Frontal cortex (tissue), 4 donors: ENCODE measurements around the gene ACOT8. TPM values are rescaled to one million over a fixed set of nuclear protein-coding genes. Genes with fewer than 3 reads are reported as not detected.
"Not testable (repeated sequence)": the region's sequence is repeated elsewhere in the genome, so short reads cannot be mapped to it uniquely, and the experiment has no call there.

Experiments used
- DNase-seq, 2 donors: peaks; one replicate each; pipeline ENCODE4 v3.0.0; 2012; ENCODE audit warnings: low spot score in 2 of 2
- FAIRE-seq: peaks from 2 replicates; lab custom pipeline; 2012; peaks lifted over from hg19 to GRCh38; lab: Jason Lieb, UNC
- total RNA-seq: library from RNA; depleted of rRNA; stranded (reverse); fragments of >200 nt; gene quantifications from one replicate; pipeline ENCODE4 v1.2.3, GENCODE V29; 2014
- donor health status: control.
- donor health status: control.
- donor health status: control.

ACOT8 gene
- total RNA-seq, 1 donor from 2014 or later, result 32.6 TPM

DNA sequence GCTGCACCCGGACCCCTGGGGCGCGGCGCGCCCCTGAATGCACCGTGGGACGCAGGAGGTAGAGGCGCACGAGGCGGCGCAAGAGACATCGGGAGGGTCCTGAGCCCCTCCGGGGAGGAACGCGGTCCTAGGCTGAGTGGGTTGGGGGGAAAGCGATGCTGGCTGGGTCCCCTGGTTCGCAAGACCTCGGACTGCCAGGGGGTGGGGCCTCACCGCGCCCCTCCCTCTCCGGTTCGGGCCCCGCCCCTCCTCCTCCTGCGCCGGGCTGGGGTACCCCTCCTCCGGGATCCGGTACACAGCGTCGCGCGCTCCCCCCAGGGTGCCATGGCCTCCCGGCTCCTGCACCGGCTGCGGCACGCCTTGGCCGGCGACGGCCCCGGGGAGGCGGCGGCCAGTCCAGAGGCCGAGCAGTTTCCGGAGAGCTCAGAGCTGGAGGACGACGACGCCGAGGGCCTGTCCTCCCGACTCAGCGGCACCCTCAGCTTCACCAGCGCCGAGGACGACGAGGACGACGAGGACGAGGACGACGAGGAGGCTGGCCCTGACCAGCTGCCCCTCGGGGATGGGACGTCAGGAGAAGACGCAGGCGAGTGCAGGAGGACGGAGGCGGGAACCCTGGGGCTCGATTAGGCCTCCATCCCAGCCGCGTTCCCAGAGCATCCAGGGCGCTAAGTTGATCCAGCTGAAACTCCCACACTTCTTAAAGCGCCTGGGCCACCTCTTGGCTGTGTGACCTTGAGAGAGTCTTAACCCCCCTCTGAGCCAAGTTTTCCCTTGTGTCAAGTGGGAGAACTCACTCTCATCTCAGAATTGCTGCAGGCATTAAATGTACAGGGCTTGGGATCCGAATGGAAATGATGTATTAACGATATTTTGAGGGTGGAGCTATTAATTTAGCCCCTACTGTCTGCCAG, 23.1 kb downstream of the ACOT8 start:
- DNase-seq (peak; percentile 86 to 88), FAIRE-seq (no peak)

DNA sequence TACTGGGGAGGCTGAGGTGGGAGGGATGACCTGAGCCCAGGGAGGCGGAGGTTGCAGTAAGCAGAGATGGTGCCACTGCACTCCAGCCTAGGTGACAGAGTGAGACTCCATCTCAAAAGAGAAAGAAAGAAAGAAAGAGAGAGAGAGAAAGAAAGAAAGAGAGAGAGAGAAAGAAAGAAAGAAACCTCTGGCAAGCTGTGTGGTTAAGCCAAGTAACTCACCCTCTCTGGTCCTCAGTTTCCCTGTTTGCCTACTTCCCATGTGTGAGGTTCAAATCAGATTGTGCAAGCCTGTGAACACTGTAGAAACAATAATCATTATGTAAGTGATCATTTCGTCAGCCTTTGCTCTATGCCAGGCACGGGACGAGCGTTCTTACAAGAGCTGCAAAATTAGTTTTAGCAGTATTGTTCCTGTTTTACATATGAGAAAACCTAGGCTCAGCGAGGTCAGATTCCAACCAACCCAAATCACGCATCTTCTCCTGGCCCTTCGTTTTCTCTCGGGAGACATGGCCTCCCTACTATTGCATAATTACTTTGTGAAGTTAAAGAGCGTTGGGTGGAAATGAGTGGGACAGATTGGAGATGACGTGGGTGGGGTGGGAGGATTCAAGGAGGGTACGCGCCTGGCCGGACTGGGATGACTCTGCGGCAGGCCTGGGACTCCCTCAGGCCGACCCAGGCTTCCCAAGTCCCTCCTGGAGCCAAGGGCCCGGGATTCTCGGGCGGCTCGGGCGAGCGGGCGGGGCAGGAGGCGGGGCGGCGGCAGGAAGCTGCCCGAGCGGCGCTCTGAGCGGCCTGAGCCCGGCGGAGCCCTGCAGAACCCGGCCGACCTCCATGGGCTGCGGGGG, 23.9 kb downstream of the ACOT8 start, which contains the start of gene SNX21:
Gene SNX21, plus strand, starts transcription at position 770 of the 853 bp plus-strand sequence. CDS start 121 bp downstream, outside the sequence.
- DNase-seq (peak; percentile 70 to 73), FAIRE-seq (no peak)

DNA sequence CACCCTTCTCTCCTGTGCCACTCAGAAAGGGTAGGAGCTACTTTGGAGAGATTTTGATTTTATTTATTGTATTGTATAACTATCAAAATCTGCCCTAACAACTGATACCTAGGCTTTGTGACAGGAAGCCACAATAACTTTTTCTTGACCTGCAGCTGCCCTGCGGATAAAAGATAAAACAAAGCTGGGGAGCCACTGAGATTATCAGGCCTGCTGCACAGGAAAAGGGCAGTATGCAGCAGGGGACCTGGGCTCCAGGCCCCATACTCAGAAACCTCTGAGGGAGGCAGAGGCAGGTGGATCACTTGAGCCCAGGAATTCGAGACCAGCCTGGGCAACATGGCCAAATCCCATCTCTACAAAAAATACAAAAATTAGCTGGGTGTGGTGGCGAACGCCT, 24.6 kb downstream of the ACOT8 start:
- DNase-seq (no peak), FAIRE-seq (no peak)

DNA sequence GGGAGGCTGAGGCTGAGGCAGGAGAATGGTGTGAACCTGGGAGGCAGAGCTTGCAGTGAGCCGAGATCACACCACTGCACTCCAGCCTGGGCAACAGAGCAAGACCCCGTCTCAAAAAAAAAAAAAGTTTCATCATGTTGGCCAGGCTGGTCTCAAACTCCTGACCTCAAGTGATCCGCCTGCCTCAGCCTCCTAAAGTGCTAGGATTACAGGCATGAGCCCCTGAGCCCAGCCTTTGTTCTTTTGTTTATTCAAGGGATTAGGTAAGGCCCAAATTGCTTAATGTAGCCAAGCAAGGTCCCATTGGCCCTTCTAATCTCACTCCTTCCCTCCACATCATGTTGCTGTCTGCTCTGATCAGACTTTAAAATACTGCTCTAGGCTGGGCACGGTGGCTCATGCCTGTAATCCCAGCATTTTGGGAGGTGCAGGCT, 27.5 kb downstream of the ACOT8 start:
- not testable (repeated sequence) for DNase-seq, FAIRE-seq

DNA sequence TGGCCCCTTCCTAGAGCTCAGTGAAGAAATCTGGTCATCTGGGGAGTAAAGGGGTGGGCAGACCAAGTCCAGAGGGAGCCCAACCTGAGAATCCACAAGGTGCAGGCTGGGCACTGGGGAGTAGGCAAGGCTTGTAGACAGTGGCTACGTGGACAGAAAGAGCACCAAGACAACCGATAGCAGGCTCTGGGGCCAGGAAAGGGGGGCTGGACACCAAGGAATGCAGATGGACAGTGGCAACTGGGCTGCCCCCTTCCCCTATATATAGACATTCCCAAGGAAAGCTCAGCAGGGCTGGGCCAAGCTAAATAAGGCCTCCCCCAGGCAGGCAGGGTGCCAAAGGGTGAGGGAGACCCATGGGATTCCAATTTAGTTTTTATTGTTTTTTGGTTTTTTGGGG, 28.6 kb downstream of the ACOT8 start:
- FAIRE-seq (no peak), DNase-seq (no peak)

DNA sequence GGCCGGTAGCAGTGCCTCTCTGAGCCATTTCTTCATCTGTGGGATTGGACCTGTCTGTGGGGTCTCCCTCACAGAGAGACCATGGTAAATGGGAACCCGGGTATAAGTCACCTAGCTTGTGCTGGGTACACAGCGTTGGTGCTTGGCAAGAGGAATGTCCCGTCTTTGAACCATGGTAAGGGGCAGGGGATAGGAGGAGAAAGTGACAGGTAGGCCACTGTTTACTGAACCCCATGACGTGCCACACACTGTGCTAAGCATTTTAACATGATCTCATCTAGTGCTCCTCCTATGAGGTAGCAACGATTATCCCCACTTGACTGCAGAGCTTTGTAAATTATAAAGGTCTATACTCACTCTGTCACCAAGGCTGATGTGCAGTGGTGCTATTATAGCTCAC, 29.5 kb downstream of the ACOT8 start:
- FAIRE-seq (no peak), DNase-seq (no peak)

DNA sequence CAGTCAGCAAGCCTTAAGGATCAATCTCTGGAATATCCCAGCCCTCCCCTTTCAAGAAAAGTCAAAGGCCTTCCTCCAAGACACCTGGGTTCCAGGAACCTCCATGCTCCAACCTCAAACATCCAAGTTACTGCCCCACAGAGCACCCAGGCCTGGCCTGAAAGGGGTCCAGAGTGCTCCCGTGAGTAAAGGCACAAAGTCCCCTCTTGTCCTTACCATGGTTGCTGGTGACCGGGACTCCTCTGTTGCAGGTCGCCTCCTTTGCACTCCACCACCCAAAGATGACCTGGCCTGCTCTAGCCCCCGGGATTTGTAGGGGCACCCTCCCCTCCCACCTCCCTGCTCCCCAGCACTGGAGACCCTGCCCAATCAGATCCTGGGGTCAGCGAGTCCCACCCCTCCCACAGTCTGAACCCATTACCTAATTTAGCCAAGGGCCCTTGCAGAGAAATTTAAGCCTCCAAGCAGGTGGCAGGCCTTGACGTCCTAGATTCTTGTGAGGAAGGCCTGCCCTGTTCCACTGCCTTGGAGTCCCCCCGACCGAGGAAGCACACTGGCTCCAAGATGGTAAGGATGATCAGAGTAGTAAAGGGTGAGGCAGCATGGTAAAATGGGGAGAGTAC, 30.1 kb downstream of the ACOT8 start, which contains the start of gene TNNC2:
Gene TNNC2, minus strand, starts transcription at position 283 of the 623 bp plus-strand sequence. Its CDS starts 64 bp downstream, at position 219.
- no peak for FAIRE-seq
- DNase-seq, result no peak

DNA sequence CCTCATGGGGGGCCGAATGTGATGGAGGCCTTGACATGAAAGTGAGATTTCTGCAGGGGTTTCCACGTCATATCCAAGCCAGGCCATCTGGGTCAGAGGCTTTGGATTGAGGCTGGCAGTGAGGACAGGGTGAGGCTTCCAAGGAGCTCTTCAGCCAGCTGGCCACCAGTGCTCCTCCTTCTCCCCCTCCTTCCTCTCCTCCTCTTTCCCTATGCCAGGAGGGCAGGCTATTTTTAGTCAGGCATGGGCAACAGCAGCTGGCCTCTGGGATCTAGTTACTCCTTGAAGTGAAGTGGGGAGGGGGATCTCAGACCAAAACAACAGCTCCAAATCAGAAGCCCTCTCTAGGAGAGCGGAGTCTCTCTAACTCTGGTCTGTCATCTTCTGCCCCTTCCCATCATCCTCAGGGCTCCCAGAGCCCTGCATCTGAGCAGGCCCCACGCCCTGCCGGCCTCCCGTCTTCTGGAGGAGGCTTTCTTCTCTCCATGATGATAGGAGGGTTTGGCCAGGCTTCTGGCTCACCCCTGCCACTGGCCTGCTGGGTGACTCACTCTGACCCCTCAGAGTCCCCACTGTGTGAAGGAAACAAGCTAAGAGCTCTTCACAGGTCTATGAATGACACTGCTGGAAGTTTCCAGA, 30.7 kb downstream of the ACOT8 start:
- DNase-seq, result no peak
- FAIRE-seq, result no peak

DNA sequence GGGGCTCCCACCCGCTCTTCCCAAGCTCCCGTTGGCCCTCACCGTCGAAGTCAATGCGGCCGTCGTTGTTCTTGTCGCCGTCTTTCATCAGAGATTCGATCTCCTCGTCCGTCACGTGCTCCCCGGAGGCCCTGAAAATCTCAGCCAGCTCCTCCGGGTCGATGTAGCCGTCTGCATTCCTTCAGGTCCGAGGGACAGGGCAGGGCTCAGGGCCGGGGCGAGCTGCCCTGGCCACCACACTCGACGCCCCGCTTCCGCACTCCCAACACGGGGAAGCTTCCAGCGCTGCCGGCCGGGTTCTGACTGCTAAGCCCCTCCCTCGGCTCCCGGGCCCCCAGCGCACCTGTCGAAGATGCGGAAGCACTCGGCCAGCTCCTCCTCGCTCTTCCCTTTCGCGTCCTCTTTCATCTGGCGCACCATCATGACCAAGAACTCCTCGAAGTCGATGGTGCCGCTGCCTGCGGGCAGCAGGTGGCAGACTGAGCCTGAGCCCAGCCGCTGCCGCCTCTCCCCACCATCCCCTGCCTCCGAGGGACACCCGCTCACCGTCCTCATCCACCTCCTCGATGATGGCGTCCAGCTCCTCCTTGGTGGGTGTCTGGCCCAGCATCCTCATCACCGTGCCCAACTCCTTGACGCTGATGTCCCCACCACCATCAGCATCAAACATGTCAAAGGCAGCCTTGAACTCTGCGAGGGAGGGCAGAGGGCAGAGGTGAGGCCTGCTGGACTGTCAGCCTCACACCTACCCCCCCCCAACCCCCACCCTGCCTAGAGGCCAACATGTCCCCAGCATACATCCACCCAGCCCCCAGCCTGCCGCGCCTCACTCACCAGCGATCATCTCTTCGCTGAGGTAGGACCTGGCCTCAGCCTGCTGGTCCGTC, 33.0 kb downstream of the ACOT8 start:
- peak in 1 of 2 donors; percentile 59 for DNase-seq
- FAIRE-seq, result no peak

DNA sequence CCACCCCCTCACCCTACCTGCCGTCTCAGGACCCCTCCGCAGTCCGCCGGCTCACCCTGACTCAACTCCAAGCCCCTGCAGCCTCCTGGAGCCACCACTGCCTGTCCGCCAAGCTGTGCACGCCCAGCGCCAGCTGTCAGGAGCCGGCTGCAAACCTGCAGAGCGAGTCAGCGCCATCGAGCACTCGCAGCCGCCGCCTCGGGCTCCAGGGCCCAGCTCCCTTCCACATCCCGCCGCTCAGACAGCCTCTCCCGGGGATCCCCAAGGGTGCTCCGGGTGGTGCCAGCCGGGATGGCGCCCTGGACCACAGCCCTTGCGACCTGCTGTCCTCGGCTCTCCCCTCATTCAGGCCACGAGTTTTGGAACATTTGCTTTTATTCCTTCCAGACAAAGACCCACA, 34.3 kb downstream of the ACOT8 start:
- no peak for FAIRE-seq
- DNase-seq, result no peak

DNA sequence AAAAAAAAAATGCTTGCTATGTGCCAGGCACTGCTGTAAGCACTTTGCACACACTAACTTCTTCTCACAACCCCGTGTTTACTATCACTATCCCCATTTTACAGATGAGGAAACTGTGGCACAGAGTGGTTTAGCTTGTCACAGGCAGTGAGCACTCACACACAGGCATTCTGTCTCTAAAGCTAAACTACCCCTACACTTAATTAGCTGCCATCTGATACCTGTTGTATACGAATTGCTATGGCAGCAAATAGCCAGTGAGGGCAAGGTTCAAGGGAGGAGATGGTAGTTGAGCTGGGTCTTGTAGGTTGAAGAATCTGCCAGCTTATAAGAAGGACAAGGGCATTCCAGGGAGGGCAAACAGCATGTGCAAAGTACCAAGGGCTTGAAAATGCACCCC, 35.2 kb downstream of the ACOT8 start:
- no peak for DNase-seq
- FAIRE-seq, result no peak

DNA sequence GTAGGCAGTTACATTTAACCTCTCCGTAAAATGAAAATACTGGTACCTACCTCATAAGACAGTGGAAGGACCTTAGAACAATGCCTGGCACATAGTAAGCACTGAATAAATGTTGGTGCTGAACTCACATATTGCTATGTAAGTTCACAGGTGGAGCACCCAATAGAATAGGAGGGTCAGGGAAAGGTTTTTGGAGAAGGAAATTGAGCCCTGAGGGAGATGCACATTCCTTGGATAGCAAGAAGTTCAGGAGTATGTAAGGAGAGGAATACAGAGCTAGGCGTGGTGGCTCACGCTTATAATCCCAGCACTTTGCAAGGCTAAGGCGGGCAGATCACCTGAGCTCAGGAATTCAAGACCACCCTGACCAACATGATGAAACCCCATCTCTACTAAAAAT, 37.7 kb downstream of the ACOT8 start:
- FAIRE-seq, result no peak

DNA sequence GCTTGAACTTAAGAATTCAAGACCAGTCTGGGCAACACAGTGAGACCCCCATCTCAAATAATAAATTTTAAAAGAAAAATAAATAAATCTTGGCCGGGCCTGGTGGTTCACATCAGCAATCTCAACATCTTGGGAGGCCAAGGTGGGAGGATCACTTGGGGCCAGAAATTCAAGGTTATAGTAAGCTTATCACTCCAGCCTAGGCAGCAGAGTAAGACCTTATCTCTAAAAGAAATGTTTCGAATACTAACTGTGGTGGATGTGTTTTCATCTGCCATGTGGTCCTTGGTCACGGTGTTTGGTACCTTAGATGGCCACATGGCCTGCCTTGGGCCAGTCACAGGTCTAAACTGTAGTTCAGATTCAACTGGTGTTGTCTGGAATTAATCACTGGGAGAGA, 39.0 kb downstream of the ACOT8 start:
- no peak for DNase-seq
- FAIRE-seq, result no peak

More for the DNA sequence above, 37.7 kb downstream of the ACOT8 start:
- DNase-seq, result no peak

DNA sequence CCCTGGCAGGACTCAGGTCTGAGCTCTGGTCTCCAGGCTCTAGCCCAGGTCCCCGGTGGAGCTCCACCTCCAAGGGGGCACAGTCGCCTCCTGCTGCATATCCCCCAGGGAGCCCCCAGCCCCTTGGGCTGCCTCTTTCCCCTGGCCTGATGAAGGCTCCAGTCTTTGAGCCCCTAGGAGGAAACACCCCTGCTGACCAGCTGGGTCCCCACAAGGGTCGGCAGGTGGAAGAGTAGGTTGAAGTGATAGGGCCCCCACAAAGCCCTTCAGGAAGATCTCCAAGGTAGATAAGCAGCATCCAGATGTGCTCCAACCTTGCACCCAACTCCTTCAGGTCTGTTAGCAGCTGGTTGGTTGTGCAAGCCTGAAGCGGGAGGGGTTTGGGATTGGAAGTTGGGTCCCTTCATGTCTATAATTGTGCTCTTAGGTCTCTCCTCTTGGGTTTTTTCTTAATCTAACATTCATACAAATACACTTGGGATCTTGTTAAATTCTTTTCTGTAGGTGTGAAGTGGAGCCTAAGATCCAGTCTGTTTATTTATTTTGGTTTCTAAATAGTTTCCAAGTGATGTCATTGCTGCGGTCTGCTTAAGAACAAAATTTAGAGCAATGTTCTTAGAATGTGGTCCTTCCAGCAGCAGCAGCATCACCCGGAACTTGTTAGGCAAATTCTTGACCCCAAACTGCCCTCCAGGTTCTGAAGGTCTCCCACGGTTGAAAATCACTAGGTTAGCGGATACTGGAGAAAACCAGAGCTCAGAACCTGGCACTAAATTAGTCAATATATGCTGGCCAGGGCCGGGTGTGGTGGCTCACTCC, 39.6 kb downstream of the ACOT8 start:
- no peak for DNase-seq
- no peak for FAIRE-seq

DNA sequence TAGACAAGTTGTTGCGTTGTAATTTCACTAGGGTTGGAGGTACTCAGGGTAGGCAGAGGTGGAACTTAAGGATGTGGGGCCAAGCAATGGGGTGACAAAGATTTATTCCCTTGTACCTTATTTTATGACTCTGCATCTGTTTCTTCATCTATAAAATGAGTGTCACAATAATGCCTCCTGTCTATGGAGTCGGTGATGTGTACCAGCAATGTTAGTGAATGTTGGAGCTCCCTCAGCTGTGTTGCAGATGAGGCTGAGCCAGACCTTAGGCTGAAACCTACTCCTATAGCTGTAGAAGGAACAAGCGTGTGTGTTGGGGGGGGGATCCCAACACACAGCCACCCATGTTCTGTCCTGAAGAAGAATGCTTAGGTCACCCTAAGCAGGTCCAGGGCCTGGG, 40.2 kb downstream of the ACOT8 start:
- DNase-seq (no peak), FAIRE-seq (no peak)

DNA sequence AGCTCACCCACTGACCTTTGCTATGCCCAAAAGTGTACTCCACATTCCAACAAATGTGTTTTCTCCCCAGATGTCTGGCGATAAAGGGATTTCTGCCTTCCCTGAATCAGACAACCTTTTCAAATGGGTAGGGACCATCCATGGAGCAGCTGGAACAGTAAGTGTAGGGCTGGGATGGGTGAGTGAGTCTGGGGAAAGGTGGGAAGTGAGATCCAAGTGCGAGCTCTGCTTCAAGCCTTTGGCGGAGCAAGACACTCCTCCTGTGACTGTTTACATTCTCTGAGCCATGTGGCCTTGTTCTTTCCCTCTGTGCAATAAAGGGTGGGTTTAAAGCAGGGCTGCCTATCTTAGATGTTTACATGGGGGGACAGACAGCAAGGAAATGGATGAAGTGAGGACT, 42.9 kb downstream of the ACOT8 start:
- no peak for DNase-seq
- FAIRE-seq, result no peak

DNA sequence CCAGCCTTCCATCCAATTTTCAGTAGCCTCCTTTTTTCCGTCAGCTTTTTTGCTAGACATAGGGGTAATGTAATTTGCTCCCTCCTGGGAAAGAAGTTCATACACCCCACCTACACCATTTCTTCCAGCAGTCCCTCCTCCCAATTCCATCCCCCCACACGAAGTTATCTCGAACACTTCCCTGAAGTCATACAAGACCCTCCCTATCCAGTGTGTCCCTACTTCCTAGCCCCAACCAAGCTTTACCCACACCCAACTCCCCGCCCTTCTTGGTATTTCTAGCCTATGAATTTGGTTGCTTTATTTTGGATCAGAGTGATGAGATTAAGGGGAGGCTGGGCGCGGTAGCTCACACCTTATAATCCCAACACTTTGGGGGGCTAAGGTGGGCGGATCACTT, 43.7 kb downstream of the ACOT8 start:
- DNase-seq (no peak), FAIRE-seq (no peak)

DNA sequence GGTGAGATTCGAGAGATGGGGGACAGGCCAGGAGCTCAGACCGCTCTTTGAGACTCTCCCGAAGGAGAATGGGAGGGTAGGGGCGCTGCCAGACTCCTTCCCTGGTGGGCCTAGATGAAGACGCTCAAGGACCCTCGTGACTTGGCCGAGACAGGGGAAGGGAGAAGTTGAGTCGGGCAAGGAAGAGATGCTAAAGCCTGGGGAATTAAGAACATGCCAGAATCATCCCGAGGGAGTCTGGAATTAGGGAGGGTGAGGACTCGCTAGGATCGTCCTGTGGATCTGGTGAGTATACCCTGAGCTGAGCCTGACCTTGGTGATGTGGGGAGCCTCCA, 44.2 kb downstream of the ACOT8 start:
- DNase-seq, result no peak
- no peak for FAIRE-seq
